HG03457 (cell line): Measurements from ENCODE around the gene AFAP1.

ENCODE experiments used
- ATAC-seq: cut with Tn5 transposase; IDR thresholded peaks from one replicate; pipeline ENCODE4 v1.9.1; 2021; ENCODE audit warnings: moderate number of reproducible peaks; ENCODE audit not compliant: unreplicated experiment

Gene AFAP1

GRCh38 chr4:7762376-7763030 lies 177.2 kb downstream of the AFAP1 start:
- ATAC-seq, result no peak

GRCh38 chr4:7761720-7762119 lies 177.9 kb downstream of the AFAP1 start:
- no peak for ATAC-seq

GRCh38 chr4:7761312-7761711 lies 178.3 kb downstream of the AFAP1 start:
- no peak for ATAC-seq

- no peak for ATAC-seq
These were observed 179.0 kb downstream of the AFAP1 start for GRCh38 chr4:7760706-7761105.

- no peak for ATAC-seq
These were observed 179.4 kb downstream of the AFAP1 start for GRCh38 chr4:7760228-7760627.

- no peak for ATAC-seq
These were observed 180.0 kb downstream of the AFAP1 start for GRCh38 chr4:7759635-7760034.

- no peak for ATAC-seq
These were observed 180.4 kb downstream of the AFAP1 start for GRCh38 chr4:7759216-7759615.

- no peak for ATAC-seq
These were observed 181.2 kb downstream of the AFAP1 start for GRCh38 chr4:7758476-7758875.

- ATAC-seq, result no peak
These were observed 181.9 kb downstream of the AFAP1 start for GRCh38 chr4:7757501-7758471.

- ATAC-seq, result no peak
These were observed 182.9 kb downstream of the AFAP1 start for GRCh38 chr4:7756561-7757355.

GRCh38 chr4:7756071-7756470 lies 183.6 kb downstream of the AFAP1 start:
- ATAC-seq, result no peak

GRCh38 chr4:7755561-7755960 lies 184.1 kb downstream of the AFAP1 start:
- ATAC-seq, result no peak

GRCh38 chr4:7754565-7755262 lies 184.9 kb downstream of the AFAP1 start:
- ATAC-seq, result no peak

GRCh38 chr4:7753931-7754465 lies 185.7 kb downstream of the AFAP1 start:
- no peak for ATAC-seq

GRCh38 chr4:7753271-7753670 lies 186.4 kb downstream of the AFAP1 start:
- ATAC-seq, result no peak

- ATAC-seq, result no peak
These were observed 187.0 kb downstream of the AFAP1 start for GRCh38 chr4:7752649-7753048.

- no peak for ATAC-seq
These were observed 188.7 kb downstream of the AFAP1 start for GRCh38 chr4:7750972-7751371.

GRCh38 chr4:7750523-7750922 lies 189.1 kb downstream of the AFAP1 start:
- ATAC-seq, result no peak

- no peak for ATAC-seq
These were observed 192.1 kb downstream of the AFAP1 start for GRCh38 chr4:7747566-7747965.

- ATAC-seq, result no peak
These were observed 192.6 kb downstream of the AFAP1 start for GRCh38 chr4:7747062-7747385.
